Heart left ventricle (tissue), 16 donors: ENCODE data around the gene SORBS1. TPM values are rescaled to one million over a fixed set of nuclear protein-coding genes. Genes with fewer than 3 reads are reported as not detected.

Source experiments
- ATAC-seq, 4 donors: fragments of 200-7000 bp; cut with Tn5 transposase; one replicate each; pipeline ENCODE4 v1.9.1; 2020 to 2022; ENCODE audit warnings: moderate library complexity in 4 of 4, mild to moderate bottlenecking in 3 of 4, moderate number of reproducible peaks in 1 of 4
- DNase-seq, 5 donors: peaks; one replicate each; pipeline ENCODE4 v3.0.0-alpha.2; 2020
- H3K27ac ChIP-seq, 12 donors: fragments of 200-600 bp; sonication (generic) in 4 of 12; one replicate each; pipeline versions ENCODE4 v1.5.0 to v1.8.0; 2016 to 2022; ENCODE audit warnings: mild to moderate bottlenecking in 2 of 12
- H3K27me3 ChIP-seq, 9 donors: fragments of 200-600 bp; sonication (generic) in 2 of 9; one replicate each; pipeline versions ENCODE4 v1.5.1 to v1.8.0; 2016 to 2022; ENCODE audit warnings: mild to moderate bottlenecking in 3 of 9
- H3K36me3 ChIP-seq, 9 donors: fragments of 200-600 bp; sonication (generic) in 2 of 9; one replicate each; pipeline versions ENCODE4 v1.5.0 to v1.8.0; 2018 to 2022; ENCODE audit warnings: mild to moderate bottlenecking in 2 of 9
- H3K4me1 ChIP-seq, 12 donors: fragments of 200-600 bp; sonication (generic) in 4 of 12; one replicate each; pipeline versions ENCODE4 v1.5.0 to v1.8.0; 2016 to 2022; ENCODE audit warnings: mild to moderate bottlenecking in 3 of 12
- H3K4me3 ChIP-seq, 12 donors: fragments of 200-600 bp; sonication (generic) in 4 of 12; one replicate each; pipeline versions ENCODE4 v1.5.0 to v1.8.0; 2017 to 2022; ENCODE audit warnings: mild to moderate bottlenecking in 9 of 12, moderate library complexity in 4 of 12
- H3K9me3 ChIP-seq, 12 donors: fragments of 200-600 bp; sonication (generic) in 4 of 12; one replicate each; pipeline versions ENCODE4 v1.5.0 to v1.8.0; 2016 to 2022; ENCODE audit warnings: mild to moderate bottlenecking in 1 of 12
- POLR2A ChIP-seq, 2 donors: fragments of 450-650 bp; IDR thresholded peaks; one replicate each; pipeline ENCODE4 v1.6.1; 2017; ENCODE audit warnings: antibody characterized with exemption in 2 of 2, mild to moderate bottlenecking in 2 of 2, moderate library complexity in 2 of 2
- WGBS, 4 donors: extraction: QIAGEN DNeasy Blood & Tissue Kit in 2 of 4; methylation state at CpG; one replicate each; pipeline versions ENCODE4 v1.1.5 to v1.1.7; 2013 to 2018; 5-methylcytosine and 5-hydroxymethylcytosine counted together
- intact Hi-C, 10 donors: fragments of 100-400 bp; cut with DNase I; formaldehyde crosslinking; loops; one replicate each; pipeline versions ENCODE4 v1.11.1 to v1.14.2; 2022
- long read RNA-seq, 3 donors: library from polyadenylated mRNA; unstranded; transcript quantifications; one replicate each; pipeline ENCODE4 v2.0.0, GENCODE V29; 2020 to 2021
- polyA plus RNA-seq, 2 donors: library from polyadenylated mRNA; stranded (reverse); fragments of 200-250 nt; gene quantifications; one replicate each; pipeline ENCODE4 v1.2.3, GENCODE V29; 2013
- total RNA-seq, 9 donors: library from RNA; depleted of rRNA in 2 of 9; stranded (reverse); fragments of >200 nt in 2 of 9; fragmentation: NEBNext Ultra II Directional in 3 of 9; extraction: Animal tissue kit (Norgen Biotek cat#: 25700) in 3 of 9; gene quantifications; one replicate each; pipeline versions ENCODE4 v1.1.0 to v1.2.4, GENCODE V29; 2016 to 2023
- TF ChIP-seq, protein P1 (sequence below), 12 donors: fragments of 200-600 bp; sonication (generic) in 4 of 12; IDR thresholded peaks; one replicate each; pipeline versions ENCODE4 v1.5.0 to v1.8.0; 2018 to 2022; ENCODE audit warnings: antibody characterized with exemption in 12 of 12, mild to moderate bottlenecking in 5 of 12
- donor health status: ischemic (EF 13 %, LVEDD 7.1; RV severe dilation, severe dysfunction).
- donor health status: healthy with polysubstance abuse.
- donor health status: DM: no; HTN: yes; CAD: no.
- donor health status: DM: no; HTN: no; CAD: no.
- donor health status: ischemic (EF 25% LVEDD 6.9; RV normal size, moderate dysfunction).
- donor health status: ischemic (EF 25% LVEDD 5.7; RV mildly dilated, moderate dysfunction).
- donor health status: healthy.
- donor health status: DM: yes; HTN: yes; CAD: no.
- donor health status: ischemic (EF 35%, LVEDD 5.7; RV mildly dilated, moderate dysfunction).
- donor health status: nonischemic (EF 11% LVEDD 7.7; RV severe dilation, severe dysfunction).
- donor health status: DM: yes; HTN: yes; CAD: no.
- donor health status: PGD.
- donor health status: ischemic (EF 29% LVEDD 5.4; RV normal size, mild dysfunction).
- donor health status: nonischemic (EF 23%, LVEDD 6.1; RV moderate dilation, normal function).

Gene SORBS1
- total RNA-seq (1,000 to 10,000 TPM in 5 of 9 donors, 100 to 1,000 TPM in 4; 380 to 1,440 (median 1,065) TPM), polyA plus RNA-seq (100 to 1,000 TPM; 355 to 380 TPM)
- long read RNA-seq, donor 1, transcript SORBS1-221 (4 exons, 466 nt), result major isoform, 8 of 441 reads
- long read RNA-seq, donor 1, partial matches to known transcripts, result 179 of 441 reads
- long read RNA-seq, donor 1, other reads (novel, unspliced or antisense), result 253 of 441 reads
- long read RNA-seq, donor 2, partial matches to known transcripts, result 164 of 430 reads
- long read RNA-seq, donor 2, other reads (novel, unspliced or antisense), result 261 of 430 reads
- long read RNA-seq, donor 3, partial matches to known transcripts, result 127 of 287 reads
- long read RNA-seq, donor 3, other reads (novel, unspliced or antisense), result 153 of 287 reads

DNA sequence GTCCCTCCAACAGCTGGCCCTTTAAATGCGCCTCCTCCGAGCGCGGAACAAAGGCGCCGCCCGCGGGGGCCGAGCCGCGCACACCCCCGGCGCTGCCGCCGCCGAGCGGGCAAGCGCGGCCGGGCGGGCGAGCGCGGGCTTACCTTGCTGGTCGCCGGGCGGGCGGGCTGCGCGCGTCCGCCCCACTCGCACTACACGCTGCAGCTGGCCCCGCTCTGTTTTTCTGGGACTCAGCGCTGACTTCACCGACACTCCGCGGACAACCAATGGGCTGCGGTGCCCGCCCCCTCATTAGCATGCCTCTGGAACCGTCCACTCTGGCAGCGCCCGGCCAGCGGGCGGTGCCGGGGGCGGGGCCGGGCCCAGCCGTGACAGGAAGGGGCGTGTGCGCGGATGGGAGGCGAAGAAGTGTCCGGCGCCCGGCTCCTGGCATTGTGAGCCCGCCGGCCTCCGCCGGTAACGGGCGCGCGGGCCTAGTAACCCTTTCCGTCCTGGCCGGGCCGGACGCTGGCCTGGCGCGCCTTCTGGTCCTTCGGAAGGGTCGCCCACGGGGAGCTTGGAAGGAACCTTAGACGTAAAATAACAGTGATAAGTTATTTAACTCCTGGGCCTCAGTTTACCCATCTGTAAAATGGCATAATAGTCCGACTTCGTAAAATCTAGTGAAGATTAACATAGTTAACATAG lies at the start of gene SORBS1:
Gene SORBS1, minus strand, starts transcription at position 195 of the 687 bp plus-strand sequence. CDS start 120,236 bp downstream, outside the sequence.
- DNase-seq, result peak; percentile 97 to 98 (median 97)
- H3K9me3 ChIP-seq, result no peaks in the 10 kb centered on the region
- H3K27me3 ChIP-seq, result no peaks in the 10 kb centered on the region
- H3K27ac ChIP-seq, result peak within 1 kb of the TSS; percentile 81 to 96 (median 90)
- WGBS, 4 donors, result 1 to 7% (median 1%) methylated on average over 14 to 77 of the region's 77 CpGs
- TF ChIP-seq, protein P1, sequence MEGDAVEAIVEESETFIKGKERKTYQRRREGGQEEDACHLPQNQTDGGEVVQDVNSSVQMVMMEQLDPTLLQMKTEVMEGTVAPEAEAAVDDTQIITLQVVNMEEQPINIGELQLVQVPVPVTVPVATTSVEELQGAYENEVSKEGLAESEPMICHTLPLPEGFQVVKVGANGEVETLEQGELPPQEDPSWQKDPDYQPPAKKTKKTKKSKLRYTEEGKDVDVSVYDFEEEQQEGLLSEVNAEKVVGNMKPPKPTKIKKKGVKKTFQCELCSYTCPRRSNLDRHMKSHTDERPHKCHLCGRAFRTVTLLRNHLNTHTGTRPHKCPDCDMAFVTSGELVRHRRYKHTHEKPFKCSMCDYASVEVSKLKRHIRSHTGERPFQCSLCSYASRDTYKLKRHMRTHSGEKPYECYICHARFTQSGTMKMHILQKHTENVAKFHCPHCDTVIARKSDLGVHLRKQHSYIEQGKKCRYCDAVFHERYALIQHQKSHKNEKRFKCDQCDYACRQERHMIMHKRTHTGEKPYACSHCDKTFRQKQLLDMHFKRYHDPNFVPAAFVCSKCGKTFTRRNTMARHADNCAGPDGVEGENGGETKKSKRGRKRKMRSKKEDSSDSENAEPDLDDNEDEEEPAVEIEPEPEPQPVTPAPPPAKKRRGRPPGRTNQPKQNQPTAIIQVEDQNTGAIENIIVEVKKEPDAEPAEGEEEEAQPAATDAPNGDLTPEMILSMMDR (IDR thresholded peaks at IDR 0.05), result peak in 1 of 12 donors; percentile 8
- TF ChIP-seq POLR2A (IDR thresholded peaks at IDR 0.05), result peak; percentile 99 to 100
- H3K4me3 ChIP-seq, result peak within 1 kb of the TSS; percentile 82 to 99 (median 94)
- peak; percentile 97 to 99 (median 98) for ATAC-seq
- intact Hi-C loops, result loop anchor here in 8 of 10 donors (2.0 to 10.0 kb wide), 8 partner anchors 41 to 137 kb away; no protein-coding TSS in a partner anchor
- H3K36me3 ChIP-seq, result no peaks in the 10 kb centered on the region
- H3K4me1 ChIP-seq, result peaks cover under 1 to 50% (median 25%) of the 10 kb centered on the region in 12 donors

DNA sequence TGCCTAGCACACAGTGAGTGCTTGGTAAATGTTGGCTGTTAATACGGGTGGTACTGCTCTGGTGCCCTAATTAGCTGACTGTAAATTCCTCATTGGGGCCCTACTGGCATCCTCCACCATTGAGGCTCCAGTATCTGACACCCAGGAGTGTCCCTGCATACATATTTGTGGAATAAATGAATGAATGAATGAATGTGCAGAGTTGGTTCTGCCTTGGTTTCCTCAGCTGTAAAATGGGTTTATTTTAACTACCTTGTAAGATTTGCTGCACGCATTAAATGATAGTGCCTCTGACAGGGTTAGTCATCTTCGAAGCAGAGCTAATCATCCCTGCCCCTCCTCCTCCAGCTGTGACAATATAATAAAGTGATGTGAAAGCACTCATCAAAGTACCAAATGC lies 49.6 kb upstream of the SORBS1 start:
- no peak for ATAC-seq
- Histone ChIP-seq H3K4me1 (peaks cover 0 to 12% (median 0%) of the 10 kb centered on the region in 12 donors), H3K36me3 (peaks cover 0 to 98% (median 86%) of the 10 kb centered on the region in 9 donors), H3K27ac (no peak overlapping the region), H3K9me3 (no peaks in the 10 kb centered on the region), H3K4me3 (no peak overlapping the region), H3K27me3 (no peaks in the 10 kb centered on the region)
- 95 to 100% (median 97%) methylated on average over 2 to 3 of the region's 3 CpGs for WGBS, 4 donors
- TF ChIP-seq, protein P1 (IDR thresholded peaks at IDR 0.05), result no peak
- no peak for TF ChIP-seq POLR2A (IDR thresholded peaks at IDR 0.05)
- DNase-seq, result no peak
- intact Hi-C loops, result loop anchor here in 1 of 10 donors (10.0 kb wide), 1 partner anchor 386 kb away; no protein-coding TSS in a partner anchor

- Histone ChIP-seq H3K4me1 (peaks cover 0 to 21% (median 11%) of the 10 kb centered on the region in 12 donors), H3K27ac (peak overlapping the region in 3 of 12 donors; percentile 11 to 82 (median 79)), H3K27me3 (no peaks in the 10 kb centered on the region), H3K9me3 (no peaks in the 10 kb centered on the region), H3K36me3 (peaks cover 0 to 68% (median 48%) of the 10 kb centered on the region in 9 donors), H3K4me3 (no peak overlapping the region)
- no peak for ATAC-seq
- intact Hi-C loops, result loop anchor here in 6 of 10 donors (10.0 kb wide), 1 partner anchor 362 kb away; no protein-coding TSS in a partner anchor
- TF ChIP-seq, protein P1 (IDR thresholded peaks at IDR 0.05), result no peak
- no peak for TF ChIP-seq POLR2A (IDR thresholded peaks at IDR 0.05)
- 73 to 89% (median 77%) methylated on average over 3 of the region's 3 CpGs for WGBS, 4 donors
- DNase-seq, result no peak
These were observed 45.8 kb upstream of the SORBS1 start for GRCh38 chr10:95606922-95607321.
